ENCODE measurements around the gene ZNF211. TPM values are rescaled to one million over a fixed set of nuclear protein-coding genes. Genes with fewer than 3 reads are reported as not detected.

The ZNF211 gene
- polyA plus RNA-seq (2013, experiment 1 of 2): 5.7 TPM
- 6.4 TPM for polyA plus RNA-seq (2013, experiment 2 of 2)

DNA sequence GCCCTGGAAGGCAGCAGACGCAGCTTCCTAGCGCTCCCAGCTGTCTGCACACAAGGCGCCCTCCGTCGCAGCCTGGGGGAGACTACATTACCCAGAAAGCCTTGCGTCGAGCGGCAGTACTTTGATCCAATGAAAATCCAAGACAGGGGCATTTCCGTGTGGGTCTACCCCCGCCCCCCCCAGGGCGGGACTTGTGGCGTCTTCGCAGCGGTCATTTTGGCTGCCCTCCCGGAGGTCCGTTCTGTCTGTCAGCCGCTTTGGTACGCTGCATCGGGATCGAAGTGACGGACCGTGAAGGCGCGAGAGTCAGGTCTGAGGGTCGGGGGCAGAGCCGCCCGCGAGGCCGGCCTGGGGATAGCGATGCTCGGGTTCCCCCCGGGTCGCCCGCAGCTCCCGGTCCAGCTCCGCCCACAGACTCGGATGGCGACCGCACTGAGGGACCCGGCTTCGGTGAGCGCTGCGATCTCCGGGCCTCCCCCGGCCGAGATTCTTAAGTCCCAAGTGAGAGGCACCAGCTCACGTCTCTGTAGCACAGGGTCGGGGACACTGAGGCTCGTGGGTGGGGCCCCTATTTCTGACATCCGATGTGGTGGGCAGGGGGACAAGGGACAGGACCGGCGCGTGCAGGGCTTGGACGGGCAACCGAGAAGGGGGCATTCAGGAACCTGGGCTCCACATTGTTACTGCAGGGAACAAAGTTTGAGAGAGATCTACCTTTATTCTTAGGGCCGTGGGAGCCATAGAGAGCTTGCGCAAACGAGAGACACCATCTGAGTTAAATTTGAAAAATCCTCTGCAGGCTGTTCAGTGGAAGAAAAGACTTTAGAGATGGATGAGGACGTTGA lies at the start of gene ZNF211:
ZNF211 (plus strand) TSS at position 182 of the 845 bp plus-strand sequence; CDS start at position 361, 179 bp downstream.
- Histone ChIP-seq H2BK120ac (ENCODE audit: low read depth, low read length) (peak within 1 kb of the TSS; percentile 6), H3K79me1 (replicated peaks; ENCODE audit: low read length, poor library complexity, severe bottlenecking) (peaks cover 20% of the 10 kb centered on the region), H3K4me2 (ENCODE audit: low read length, poor library complexity, severe bottlenecking) (peak within 1 kb of the TSS; percentile 72), H3K14ac (ENCODE audit: low read length in 2 of 2) (peak within 1 kb of the TSS in 1 of 2 experiments; percentile 73), H3K4ac (ENCODE audit: low read depth in 1 of 2, low read length in 2 of 2) (peak within 1 kb of the TSS; percentile 44 to 62), H3K4me1 (ENCODE audit: control insufficient read depth, insufficient read depth, low read depth, low read length) (peaks cover 2% of the 10 kb centered on the region), H3K9ac (ENCODE audit: low read length) (peak within 1 kb of the TSS; percentile 91), H2BK15ac (ENCODE audit: low read depth, poor library complexity, severe bottlenecking) (peak within 1 kb of the TSS; percentile 57), H4K8ac (ENCODE audit: low read length) (peak within 1 kb of the TSS; percentile 87), H3K27me3 (ENCODE audit: control insufficient read depth in 1 of 2, insufficient read depth in 1 of 2, low read length in 2 of 2) (no peaks in the 10 kb centered on the region), H3K18ac (ENCODE audit: low read depth in 1 of 2, low read length in 2 of 2) (peak within 1 kb of the TSS; percentile 77 to 88), H3K4me3 (ENCODE audit: insufficient read depth in 1 of 2, low read depth in 1 of 2, low read length in 2 of 2) (peak within 1 kb of the TSS; percentile 87 to 96), H4K91ac (ENCODE audit: low read length) (peak within 1 kb of the TSS; percentile 59), H2AK5ac (ENCODE audit: low read length, severe bottlenecking) (no peak within 1 kb of the TSS), H3K27ac (ENCODE audit: low read length, poor library complexity, severe bottlenecking) (no peak within 1 kb of the TSS), H3K36me3 (ENCODE audit: control insufficient read depth in 1 of 2, insufficient read depth in 2 of 2, low read depth in 1 of 2, low read length in 2 of 2) (peaks cover 9 to 45% of the 10 kb centered on the region in 2 experiments), H3K23ac (ENCODE audit: low read length in 2 of 2) (no peak within 1 kb of the TSS), H2BK12ac (ENCODE audit: low read length in 2 of 2) (no peak within 1 kb of the TSS), H3K9me3 (ENCODE audit: control insufficient read depth, low read length) (peaks cover 41% of the 10 kb centered on the region), H2BK5ac (ENCODE audit: low read depth, low read length, poor library complexity, severe bottlenecking) (no peak within 1 kb of the TSS), H2AFZ (ENCODE audit: low read depth, low read length) (peak within 1 kb of the TSS; percentile 87)
- whole genome bisulfite sequencing: 2% methylated on average over 59 of the region's 59 CpGs
- peak; percentile 95 for DNase-seq

DNA sequence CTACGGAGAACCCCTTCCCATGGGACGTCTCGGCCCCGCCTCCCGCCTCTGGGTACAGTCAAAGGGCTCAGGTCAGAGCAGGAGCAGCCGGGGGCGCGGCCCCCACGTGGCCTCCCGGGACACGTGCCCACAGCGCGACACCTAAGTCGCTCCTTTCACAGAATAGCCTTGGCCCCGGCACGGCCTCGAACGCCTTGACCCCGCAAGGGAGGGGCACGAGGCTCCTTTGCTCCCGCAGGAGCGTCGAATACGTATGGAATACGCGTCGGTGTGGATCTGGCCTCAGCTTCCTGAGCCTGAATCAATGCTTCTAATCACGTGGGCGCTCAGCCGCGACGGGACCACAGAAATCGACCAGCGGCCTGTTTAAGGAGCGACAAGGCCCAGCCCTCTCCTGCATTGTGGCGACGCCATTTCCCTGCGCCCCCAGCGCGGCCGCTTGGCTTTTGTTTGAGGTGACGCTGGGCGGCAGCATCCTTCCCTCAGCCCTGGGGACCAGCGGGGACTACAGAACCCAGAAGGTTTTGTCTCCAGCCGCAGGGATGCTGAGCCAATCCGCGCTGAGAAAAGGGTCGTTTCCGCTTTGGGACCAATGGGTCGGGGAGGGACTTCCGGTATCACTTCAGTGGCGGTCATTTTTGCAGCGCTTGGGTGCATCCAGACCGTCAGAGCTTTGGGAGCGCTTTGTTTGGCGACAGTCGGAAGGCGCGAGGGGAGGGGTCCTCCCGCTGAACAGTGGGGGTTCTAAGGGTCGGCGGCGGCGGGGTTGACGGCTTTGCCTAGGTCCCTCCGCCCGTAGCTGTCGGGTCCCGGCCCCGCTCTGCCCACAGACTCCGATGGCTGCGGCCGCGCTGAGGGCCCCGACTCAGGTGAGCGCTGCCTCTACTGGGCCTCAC lies 49.2 kb upstream of the ZNF211 start, which contains the start of gene ZIK1:
ZIK1 (plus strand) TSS at position 625 of the 896 bp plus-strand sequence; CDS start at position 837, 212 bp downstream.
- peak within 1 kb of the TSS; percentile 88 for H3K4me2 ChIP-seq (ENCODE audit: low read length, poor library complexity, severe bottlenecking)
- DNase-seq: peak; percentile 93
- peak within 1 kb of the TSS; percentile 86 for H3K9ac ChIP-seq (ENCODE audit: low read length)
- no peaks in the 10 kb centered on the region for H3K27me3 ChIP-seq (ENCODE audit: control insufficient read depth in 1 of 2, insufficient read depth in 1 of 2, low read length in 2 of 2)
- H2AK5ac ChIP-seq (ENCODE audit: low read length, severe bottlenecking): no peak within 1 kb of the TSS
- peaks cover 27% of the 10 kb centered on the region for H3K79me1 ChIP-seq (replicated peaks; ENCODE audit: low read length, poor library complexity, severe bottlenecking)
- H3K4ac ChIP-seq (ENCODE audit: low read depth in 1 of 2, low read length in 2 of 2): peak within 1 kb of the TSS; percentile 2 to 95
- peak within 1 kb of the TSS; percentile 85 for H4K91ac ChIP-seq (ENCODE audit: low read length)
- H3K9me3 ChIP-seq (ENCODE audit: control insufficient read depth, low read length): peaks cover 30% of the 10 kb centered on the region
- H3K18ac ChIP-seq (ENCODE audit: low read depth in 1 of 2, low read length in 2 of 2): peak within 1 kb of the TSS; percentile 60 to 76
- no peak within 1 kb of the TSS for H2BK15ac ChIP-seq (ENCODE audit: low read depth, poor library complexity, severe bottlenecking)
- H2BK12ac ChIP-seq (ENCODE audit: low read length in 2 of 2): no peak within 1 kb of the TSS
- no peak within 1 kb of the TSS for H2BK5ac ChIP-seq (ENCODE audit: low read depth, low read length, poor library complexity, severe bottlenecking)
- peak within 1 kb of the TSS; percentile 95 for H2AFZ ChIP-seq (ENCODE audit: low read depth, low read length)
- peak within 1 kb of the TSS in 1 of 2 experiments; percentile 58 for H3K14ac ChIP-seq (ENCODE audit: low read length in 2 of 2)
- no peak within 1 kb of the TSS for H3K23ac ChIP-seq (ENCODE audit: low read length in 2 of 2)
- peak within 1 kb of the TSS; percentile 81 to 93 for H3K4me3 ChIP-seq (ENCODE audit: insufficient read depth in 1 of 2, low read depth in 1 of 2, low read length in 2 of 2)
- WGBS: under 1% methylated on average over 74 of the region's 76 CpGs
- peak within 1 kb of the TSS; percentile 37 for H3K27ac ChIP-seq (ENCODE audit: low read length, poor library complexity, severe bottlenecking)
- H3K4me1 ChIP-seq (ENCODE audit: control insufficient read depth, insufficient read depth, low read depth, low read length): peaks cover 11% of the 10 kb centered on the region
- H3K36me3 ChIP-seq (ENCODE audit: control insufficient read depth in 1 of 2, insufficient read depth in 2 of 2, low read depth in 1 of 2, low read length in 2 of 2): peaks cover 12 to 15% of the 10 kb centered on the region in 2 experiments
- peak within 1 kb of the TSS; percentile 2 for H2BK120ac ChIP-seq (ENCODE audit: low read depth, low read length)
- peak within 1 kb of the TSS; percentile 98 for H4K8ac ChIP-seq (ENCODE audit: low read length)

- H4K91ac ChIP-seq (ENCODE audit: low read length): no peak overlapping the region
- peaks cover 67% of the 10 kb centered on the region for H3K9me3 ChIP-seq (ENCODE audit: control insufficient read depth, low read length)
- H3K18ac ChIP-seq (ENCODE audit: low read depth in 1 of 2, low read length in 2 of 2): no peak overlapping the region
- H2BK15ac ChIP-seq (ENCODE audit: low read depth, poor library complexity, severe bottlenecking): no peak overlapping the region
- H2AFZ ChIP-seq (ENCODE audit: low read depth, low read length): no peak overlapping the region
- H4K8ac ChIP-seq (ENCODE audit: low read length): no peak overlapping the region
- H2AK5ac ChIP-seq (ENCODE audit: low read length, severe bottlenecking): no peak overlapping the region
- H3K14ac ChIP-seq (ENCODE audit: low read length in 2 of 2): no peak overlapping the region
- no peak overlapping the region for H3K4me2 ChIP-seq (ENCODE audit: low read length, poor library complexity, severe bottlenecking)
- 93% methylated on average over 1 of the region's 1 CpG for WGBS
- peaks cover 32% of the 10 kb centered on the region for H3K79me1 ChIP-seq (replicated peaks; ENCODE audit: low read length, poor library complexity, severe bottlenecking)
- no peak overlapping the region for H3K4me3 ChIP-seq (ENCODE audit: insufficient read depth in 1 of 2, low read depth in 1 of 2, low read length in 2 of 2)
- H3K9ac ChIP-seq (ENCODE audit: low read length): no peak overlapping the region
- H2BK120ac ChIP-seq (ENCODE audit: low read depth, low read length): no peak overlapping the region
- DNase-seq: no peak
- no peak overlapping the region for H3K27ac ChIP-seq (ENCODE audit: low read length, poor library complexity, severe bottlenecking)
- H3K23ac ChIP-seq (ENCODE audit: low read length in 2 of 2): no peak overlapping the region
- H2BK5ac ChIP-seq (ENCODE audit: low read depth, low read length, poor library complexity, severe bottlenecking): no peak overlapping the region
- no peak overlapping the region for H3K4ac ChIP-seq (ENCODE audit: low read depth in 1 of 2, low read length in 2 of 2)
- peaks cover 39 to 48% of the 10 kb centered on the region in 2 experiments for H3K36me3 ChIP-seq (ENCODE audit: control insufficient read depth in 1 of 2, insufficient read depth in 2 of 2, low read depth in 1 of 2, low read length in 2 of 2)
- H2BK12ac ChIP-seq (ENCODE audit: low read length in 2 of 2): no peak overlapping the region
- H3K27me3 ChIP-seq (ENCODE audit: control insufficient read depth in 1 of 2, insufficient read depth in 1 of 2, low read length in 2 of 2): no peaks in the 10 kb centered on the region
- H3K4me1 ChIP-seq (ENCODE audit: control insufficient read depth, insufficient read depth, low read depth, low read length): peaks cover 11% of the 10 kb centered on the region
Observed at GRCh38 chr19:57587529-57587928, 45.4 kb upstream of the ZNF211 start.
